GM23338 (cell line): ENCODE data around the gene SLCO3A1.

Experiments
- CREB1 ChIP-seq: fragments of 250-450 bp; sonication (Bioruptor Pico); IDR thresholded peaks from 2 replicates; pipeline ENCODE4 v1.5.0; 2020; ENCODE audit warnings: low read depth, mild to moderate bottlenecking, moderate library complexity
- EZH2 ChIP-seq: fragments of 200-600 bp; sonication (generic); IDR thresholded peaks from one replicate; pipeline ENCODE4 v1.8.0; 2017; ENCODE audit warnings: antibody characterized with exemption, mild to moderate bottlenecking, low read depth; ENCODE audit not compliant: unreplicated experiment
- EZH2phosphoT487 ChIP-seq: fragments of 200-600 bp; sonication (generic); IDR thresholded peaks from one replicate; pipeline ENCODE4 v1.8.1; 2018; ENCODE audit warnings: antibody characterized with exemption; ENCODE audit not compliant: unreplicated experiment
- JUNB ChIP-seq: IDR thresholded peaks from one replicate; pipeline ENCODE4 v1.6.1; 2016; ENCODE audit warnings: antibody characterized with exemption; ENCODE audit not compliant: unreplicated experiment
- NANOG ChIP-seq: IDR thresholded peaks from 2 replicates; pipeline ENCODE4 v1.6.1; 2016; ENCODE audit warnings: antibody characterized with exemption, borderline replicate concordance
- POLR2AphosphoS5 ChIP-seq: IDR thresholded peaks from 2 replicates; pipeline ENCODE4 v1.6.1; 2016; ENCODE audit warnings: antibody characterized with exemption, low read depth
- ZNF114 ChIP-seq: fragments of 250-450 bp; sonication (Bioruptor Pico); IDR thresholded peaks from 2 replicates; pipeline ENCODE4 v1.5.0; 2020; ENCODE audit warnings: mild to moderate bottlenecking, moderate library complexity
- ZNF462 ChIP-seq: fragments of 250-450 bp; sonication (Bioruptor Pico); IDR thresholded peaks from 2 replicates; pipeline ENCODE4 v1.5.0; 2020; ENCODE audit warnings: mild to moderate bottlenecking, moderate library complexity
- TF ChIP-seq, protein P1 (sequence below), 2 experiments: fragments of 200-600 bp in 1 of 2; sonication (generic) in 1 of 2; conservative IDR thresholded peaks; 2 replicates each; pipeline versions ENCODE4 v1.5.1 to v1.6.1; 2016 to 2017; ENCODE audit warnings: antibody characterized with exemption in 2 of 2, low read depth in 2 of 2, mild to moderate bottlenecking in 2 of 2, moderate library complexity in 1 of 2
- TF ChIP-seq, protein P2 (sequence below): IDR thresholded peaks from one replicate; pipeline ENCODE4 v1.6.1; 2018; ENCODE audit warnings: antibody characterized with exemption; ENCODE audit not compliant: unreplicated experiment

GRCh38 chr15:92102395-92102755 is 248.9 kb downstream of the SLCO3A1 start:
- TF ChIP-seq, protein P1, sequence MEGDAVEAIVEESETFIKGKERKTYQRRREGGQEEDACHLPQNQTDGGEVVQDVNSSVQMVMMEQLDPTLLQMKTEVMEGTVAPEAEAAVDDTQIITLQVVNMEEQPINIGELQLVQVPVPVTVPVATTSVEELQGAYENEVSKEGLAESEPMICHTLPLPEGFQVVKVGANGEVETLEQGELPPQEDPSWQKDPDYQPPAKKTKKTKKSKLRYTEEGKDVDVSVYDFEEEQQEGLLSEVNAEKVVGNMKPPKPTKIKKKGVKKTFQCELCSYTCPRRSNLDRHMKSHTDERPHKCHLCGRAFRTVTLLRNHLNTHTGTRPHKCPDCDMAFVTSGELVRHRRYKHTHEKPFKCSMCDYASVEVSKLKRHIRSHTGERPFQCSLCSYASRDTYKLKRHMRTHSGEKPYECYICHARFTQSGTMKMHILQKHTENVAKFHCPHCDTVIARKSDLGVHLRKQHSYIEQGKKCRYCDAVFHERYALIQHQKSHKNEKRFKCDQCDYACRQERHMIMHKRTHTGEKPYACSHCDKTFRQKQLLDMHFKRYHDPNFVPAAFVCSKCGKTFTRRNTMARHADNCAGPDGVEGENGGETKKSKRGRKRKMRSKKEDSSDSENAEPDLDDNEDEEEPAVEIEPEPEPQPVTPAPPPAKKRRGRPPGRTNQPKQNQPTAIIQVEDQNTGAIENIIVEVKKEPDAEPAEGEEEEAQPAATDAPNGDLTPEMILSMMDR (conservative IDR thresholded peaks at IDR 0.05; ENCODE audit: low read depth in 2 of 2): no peak
- TF ChIP-seq, protein P2, sequence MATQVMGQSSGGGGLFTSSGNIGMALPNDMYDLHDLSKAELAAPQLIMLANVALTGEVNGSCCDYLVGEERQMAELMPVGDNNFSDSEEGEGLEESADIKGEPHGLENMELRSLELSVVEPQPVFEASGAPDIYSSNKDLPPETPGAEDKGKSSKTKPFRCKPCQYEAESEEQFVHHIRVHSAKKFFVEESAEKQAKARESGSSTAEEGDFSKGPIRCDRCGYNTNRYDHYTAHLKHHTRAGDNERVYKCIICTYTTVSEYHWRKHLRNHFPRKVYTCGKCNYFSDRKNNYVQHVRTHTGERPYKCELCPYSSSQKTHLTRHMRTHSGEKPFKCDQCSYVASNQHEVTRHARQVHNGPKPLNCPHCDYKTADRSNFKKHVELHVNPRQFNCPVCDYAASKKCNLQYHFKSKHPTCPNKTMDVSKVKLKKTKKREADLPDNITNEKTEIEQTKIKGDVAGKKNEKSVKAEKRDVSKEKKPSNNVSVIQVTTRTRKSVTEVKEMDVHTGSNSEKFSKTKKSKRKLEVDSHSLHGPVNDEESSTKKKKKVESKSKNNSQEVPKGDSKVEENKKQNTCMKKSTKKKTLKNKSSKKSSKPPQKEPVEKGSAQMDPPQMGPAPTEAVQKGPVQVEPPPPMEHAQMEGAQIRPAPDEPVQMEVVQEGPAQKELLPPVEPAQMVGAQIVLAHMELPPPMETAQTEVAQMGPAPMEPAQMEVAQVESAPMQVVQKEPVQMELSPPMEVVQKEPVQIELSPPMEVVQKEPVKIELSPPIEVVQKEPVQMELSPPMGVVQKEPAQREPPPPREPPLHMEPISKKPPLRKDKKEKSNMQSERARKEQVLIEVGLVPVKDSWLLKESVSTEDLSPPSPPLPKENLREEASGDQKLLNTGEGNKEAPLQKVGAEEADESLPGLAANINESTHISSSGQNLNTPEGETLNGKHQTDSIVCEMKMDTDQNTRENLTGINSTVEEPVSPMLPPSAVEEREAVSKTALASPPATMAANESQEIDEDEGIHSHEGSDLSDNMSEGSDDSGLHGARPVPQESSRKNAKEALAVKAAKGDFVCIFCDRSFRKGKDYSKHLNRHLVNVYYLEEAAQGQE: no peak
- TF ChIP-seq EZH2: no peak
- TF ChIP-seq POLR2AphosphoS5: no peak
- no peak for TF ChIP-seq CREB1 (CRISPR knock-in tag)
- TF ChIP-seq ZNF114 (CRISPR knock-in tag): no peak
- no peak for TF ChIP-seq EZH2phosphoT487
- no peak for TF ChIP-seq JUNB
- TF ChIP-seq NANOG: no peak
- TF ChIP-seq ZNF462 (CRISPR knock-in tag): no peak
